HFF-Myc (cell line): ENCODE results near the gene CCDC87.

ENCODE experiments used
- DNase-seq: peaks from one replicate; pipeline ENCODE4 v3.0.0-alpha.2; 2011; ENCODE audit warnings: low read depth; ENCODE audit errors: extremely low read depth
- H3K4me3 ChIP-seq: replicated peaks from 2 replicates; pipeline ENCODE4 v1.5.1; 2011; ENCODE audit warnings: low read depth, mild to moderate bottlenecking, control low read depth, low read length
- CTCF ChIP-seq: IDR thresholded peaks from 2 replicates; pipeline ENCODE4 v1.5.1; 2012; ENCODE audit warnings: mild to moderate bottlenecking, low read depth, low read length, control low read depth; ENCODE audit errors: missing control alignments

Gene CCDC87

GRCh38 chr11:66562907-66563583 lies 29.8 kb downstream of the CCDC87 start:
- no peak for TF ChIP-seq CTCF
- DNase-seq = no peak

GRCh38 chr11:66562275-66562674 lies 30.6 kb downstream of the CCDC87 start:
- H3K4me3 ChIP-seq = no peak overlapping the region
- no peak for TF ChIP-seq CTCF
- DNase-seq = no peak

More at GRCh38 chr11:66562907-66563583, 29.8 kb downstream of the CCDC87 start:
- no peak overlapping the region for H3K4me3 ChIP-seq

GRCh38 chr11:66561975-66562248 lies 31.0 kb downstream of the CCDC87 start:
- no peak for DNase-seq
- TF ChIP-seq CTCF = no peak
- H3K4me3 ChIP-seq = no peak overlapping the region

- TF ChIP-seq CTCF = no peak
- H3K4me3 ChIP-seq = no peak overlapping the region
- DNase-seq = no peak
Observed at GRCh38 chr11:66561178-66561974, 31.5 kb downstream of the CCDC87 start.

- TF ChIP-seq CTCF = no peak
- H3K4me3 ChIP-seq = no peak overlapping the region
- DNase-seq = no peak
Observed at GRCh38 chr11:66559866-66560676, 32.8 kb downstream of the CCDC87 start.

GRCh38 chr11:66559142-66559865 lies 33.6 kb downstream of the CCDC87 start:
- no peak for DNase-seq
- no peak for TF ChIP-seq CTCF
- H3K4me3 ChIP-seq = no peak overlapping the region
